ENCODE data around the gene KIAA1671. TPM values are rescaled to one million over a fixed set of nuclear protein-coding genes. Genes with fewer than 3 reads are reported as not detected.

KIAA1671 gene
- total and polyA plus RNA-seq, 2 of the 13 experiments (the other 11 are each of a cell fraction or from before 2014, with no cell fraction given) = 13.5 to 13.6 TPM

GRCh38 chr22:25120093-25120561, 167.6 kb downstream of the KIAA1671 start (continued):
- TF ChIP-seq ZBED4 (CRISPR knock-in tag; IDR thresholded peaks at IDR 0.05; ENCODE audit: borderline replicate concordance) (no peak), CERS6 (CRISPR knock-in tag; IDR thresholded peaks at IDR 0.05) (no peak), ZNF547 (CRISPR knock-in tag; IDR thresholded peaks at IDR 0.05) (no peak), ZNF710 (CRISPR knock-in tag; IDR thresholded peaks at IDR 0.05; ENCODE audit: borderline replicate concordance) (no peak), NBN (conservative IDR thresholded peaks at IDR 0.05) (no peak), PHF5A (CRISPR knock-in tag; IDR thresholded peaks at IDR 0.05; ENCODE audit: low read depth, unreplicated experiment) (no peak), FOXO4 (CRISPR knock-in tag; conservative IDR thresholded peaks at IDR 0.05) (no peak), ZNF605 (CRISPR knock-in tag; IDR thresholded peaks at IDR 0.05) (no peak), ARID5B (CRISPR knock-in tag; IDR thresholded peaks at IDR 0.05) (peak; percentile 20; the same call in 1 of the 2 replicates), KDM4B (CRISPR knock-in tag; IDR thresholded peaks at IDR 0.05) (no peak), ZNF441 (CRISPR knock-in tag; IDR thresholded peaks at IDR 0.05; ENCODE audit: borderline replicate concordance) (no peak), ZNF34 (CRISPR knock-in tag; IDR thresholded peaks at IDR 0.05; ENCODE audit: borderline replicate concordance) (no peak)
